GM19025 (cell line): Measurements from ENCODE around the gene RPLP1.

Experiments used
- ATAC-seq: cut with Tn5 transposase; IDR thresholded peaks from one replicate; pipeline ENCODE4 v1.9.1; 2021; ENCODE audit warnings: mild to moderate bottlenecking, low read depth, moderate library complexity; ENCODE audit not compliant: unreplicated experiment

RPLP1 gene

GRCh38 chr15:69493406-69493805 is 40.8 kb downstream of the RPLP1 start:
- no peak for ATAC-seq

- ATAC-seq: no peak
These were observed 43.4 kb downstream of the RPLP1 start for GRCh38 chr15:69496001-69496400.

GRCh38 chr15:69497076-69497475 is 44.5 kb downstream of the RPLP1 start:
- no peak for ATAC-seq

- ATAC-seq: no peak
These were observed 45.0 kb downstream of the RPLP1 start for GRCh38 chr15:69497667-69498066.

GRCh38 chr15:69498282-69498681 is 45.7 kb downstream of the RPLP1 start:
- no peak for ATAC-seq

GRCh38 chr15:69498987-69499386 is 46.4 kb downstream of the RPLP1 start:
- ATAC-seq: no peak

- ATAC-seq: no peak
These were observed 47.0 kb downstream of the RPLP1 start for GRCh38 chr15:69499521-69500211.

- ATAC-seq: no peak
These were observed 47.7 kb downstream of the RPLP1 start for GRCh38 chr15:69500339-69500738.

GRCh38 chr15:69501456-69501855 is 48.8 kb downstream of the RPLP1 start:
- no peak for ATAC-seq

- ATAC-seq: no peak
These were observed 49.9 kb downstream of the RPLP1 start for GRCh38 chr15:69502470-69503045.

- no peak for ATAC-seq
These were observed 51.9 kb downstream of the RPLP1 start for GRCh38 chr15:69504352-69505040.
